Stimulated activated naive CD8-positive, alpha-beta T cell treated with anti-CD3 and anti-CD28 coated beads, Interleukin-15, Interleukin-2, amounts not matched to agents 100 ng/mL and 50 ng/mL, for 24 hours (primary cell): Measurements from ENCODE around the gene ZFYVE27.

ENCODE experiments used
- H3K27ac Mint-ChIP-seq: one replicate; pipeline ENCODE4 v1.8.0; 2021; ENCODE audit warnings: mild to moderate bottlenecking, mixed read lengths
- H3K27me3 Mint-ChIP-seq: one replicate; pipeline ENCODE4 v1.8.0; 2021; ENCODE audit warnings: mixed read lengths
- H3K36me3 Mint-ChIP-seq: one replicate; pipeline ENCODE4 v1.8.0; 2021; ENCODE audit warnings: low read depth, mixed read lengths
- H3K4me1 Mint-ChIP-seq: one replicate; pipeline ENCODE4 v1.8.0; 2021; ENCODE audit warnings: low read depth, mixed read lengths
- H3K4me3 Mint-ChIP-seq: one replicate; pipeline ENCODE4 v1.8.0; 2021; ENCODE audit warnings: mild to moderate bottlenecking, mixed read lengths
- H3K9me3 Mint-ChIP-seq: one replicate; pipeline ENCODE4 v1.8.0; 2021; ENCODE audit warnings: mixed read lengths

ZFYVE27 gene

DNA sequence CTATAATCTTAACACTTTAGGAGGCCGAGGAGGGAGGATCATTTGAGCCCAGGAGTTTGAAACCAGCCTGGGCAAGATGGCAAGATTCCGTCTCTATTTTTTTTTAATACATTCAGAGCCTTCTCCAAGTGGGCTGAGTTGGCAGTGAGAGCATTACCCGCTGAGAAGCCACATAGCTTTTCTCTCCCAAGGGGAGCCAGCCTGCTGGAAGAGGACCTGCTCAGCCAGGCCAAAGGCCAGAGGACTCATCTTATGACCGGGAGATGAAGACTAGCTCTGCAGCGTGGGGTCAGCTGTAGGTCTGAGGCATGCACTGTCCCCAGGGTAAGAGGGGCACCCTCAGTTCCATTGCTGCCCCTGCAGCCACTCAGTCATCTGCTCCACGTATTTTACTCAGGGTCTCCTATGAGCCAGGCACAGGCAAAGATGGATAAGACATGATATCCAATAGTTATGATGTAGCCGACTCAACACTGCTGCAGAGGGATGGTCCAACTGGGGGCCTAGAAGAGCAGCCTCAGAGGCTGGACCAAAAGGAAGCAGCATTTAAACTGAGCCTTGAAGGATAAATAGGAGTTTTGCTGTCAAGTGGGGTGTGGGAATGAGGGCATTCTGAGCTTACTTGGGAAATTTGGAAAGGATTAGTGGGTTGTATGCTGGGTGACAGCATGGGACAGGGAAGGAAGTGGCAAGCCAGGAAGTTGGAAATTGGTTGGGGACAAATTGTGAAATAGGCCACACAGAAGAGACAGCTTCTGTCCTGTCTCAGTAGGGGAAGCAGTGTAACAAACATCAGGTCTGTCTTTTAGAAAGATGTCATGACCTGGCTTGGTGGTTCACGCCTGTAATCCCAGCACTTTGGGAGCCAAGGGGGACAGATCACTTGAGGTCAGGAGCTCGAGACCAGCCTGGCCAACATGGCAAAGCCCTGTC is 25.0 kb upstream of the ZFYVE27 start:
- peaks cover 30% of the 10 kb centered on the region for H3K27me3 Mint-ChIP-seq
- H3K4me1 Mint-ChIP-seq, result peaks cover 9% of the 10 kb centered on the region
- no peaks in the 10 kb centered on the region for H3K36me3 Mint-ChIP-seq
- peak overlapping the region; percentile 1 for H3K4me3 Mint-ChIP-seq
- no peaks in the 10 kb centered on the region for H3K9me3 Mint-ChIP-seq
- H3K27ac Mint-ChIP-seq, result peak overlapping the region; percentile 1

DNA sequence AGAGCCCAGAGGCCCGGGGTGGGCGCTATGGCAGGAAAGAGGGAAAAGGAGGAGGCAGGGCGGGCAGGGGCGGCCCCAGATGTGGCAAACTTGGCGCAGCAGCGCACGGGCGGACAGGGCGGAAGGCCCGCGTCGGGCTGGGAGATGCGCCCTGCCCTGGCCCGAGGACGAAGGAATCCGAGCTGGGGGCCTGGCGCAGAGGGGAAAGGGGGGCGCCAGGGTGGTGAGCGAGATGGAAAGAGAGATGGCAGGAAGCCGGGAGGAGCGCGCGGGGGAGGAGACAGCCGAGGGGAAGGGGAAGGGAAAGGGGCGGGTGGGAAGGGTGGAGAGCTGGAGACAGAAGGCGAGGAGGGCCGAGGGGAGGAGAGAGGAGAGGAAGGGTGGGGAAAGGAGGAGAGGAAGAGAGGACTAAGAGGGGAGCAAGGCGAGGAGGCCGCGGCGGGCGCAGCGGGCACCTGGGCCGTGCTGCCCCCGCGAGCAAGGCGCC is 23.5 kb upstream of the ZFYVE27 start, which contains the start of gene MARVELD1:
MARVELD1 (plus strand) TSS at position 392 of the 487 bp plus-strand sequence. CDS start 147 bp downstream, outside the sequence.
- Mint-ChIP-seq H3K27me3 (peaks cover 30% of the 10 kb centered on the region), H3K4me1 (peaks cover 9% of the 10 kb centered on the region), H3K27ac (peak within 1 kb of the TSS; percentile 91)

GRCh38 chr10:97713826-97714400 is 23.0 kb upstream of the ZFYVE27 start:
- Mint-ChIP-seq H3K9me3 (no peaks in the 10 kb centered on the region), H3K27ac (peak overlapping the region; percentile 91), H3K4me3 (peak overlapping the region; percentile 94), H3K36me3 (no peaks in the 10 kb centered on the region), H3K27me3 (peaks cover 29% of the 10 kb centered on the region), H3K4me1 (peaks cover 9% of the 10 kb centered on the region)

More for the DNA sequence above, 23.5 kb upstream of the ZFYVE27 start, which contains the start of gene MARVELD1:
- Mint-ChIP-seq H3K4me3 (peak within 1 kb of the TSS; percentile 94), H3K36me3 (no peaks in the 10 kb centered on the region), H3K9me3 (no peaks in the 10 kb centered on the region)

DNA sequence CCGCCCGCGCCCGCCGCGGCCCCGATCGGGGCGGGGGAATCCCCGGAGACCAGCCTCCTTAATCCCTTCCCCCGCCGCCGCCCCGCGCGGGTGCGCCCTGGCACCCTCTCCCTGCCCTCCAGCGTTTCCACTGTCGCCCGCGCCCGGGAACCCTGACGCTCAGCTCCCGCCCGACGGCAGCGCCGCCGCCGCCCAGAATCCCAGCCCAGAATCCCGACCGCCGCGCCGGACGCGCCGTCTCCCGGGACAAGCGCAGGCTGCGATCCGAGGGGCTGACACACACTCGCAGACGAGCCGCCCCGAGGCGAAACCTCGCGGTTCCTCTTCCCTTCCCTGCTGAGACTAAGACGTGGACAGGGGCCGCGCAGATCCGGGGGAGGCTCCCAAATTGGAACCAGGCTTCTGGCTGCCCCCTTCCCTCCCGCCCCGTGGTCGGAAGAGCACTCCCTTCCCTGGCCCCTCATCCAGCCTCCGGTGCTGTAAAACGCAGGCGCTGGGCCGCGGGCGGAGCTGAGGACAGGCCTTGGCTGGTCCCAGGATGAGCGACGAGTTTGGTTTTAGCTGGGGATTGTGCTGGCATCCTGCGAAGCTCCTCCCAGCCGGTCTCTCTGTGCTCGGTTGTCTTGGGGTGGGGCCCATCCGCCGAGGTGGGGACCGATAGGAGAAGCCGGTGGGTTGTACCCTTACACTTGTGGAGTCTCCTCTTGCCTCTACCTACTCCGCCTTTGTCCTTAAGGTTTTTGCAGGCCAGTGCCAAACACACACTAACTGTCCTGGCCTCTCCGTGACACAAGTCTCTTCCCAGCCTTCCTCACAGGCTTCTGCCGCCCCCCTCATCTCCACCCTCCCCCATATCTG is 22.3 kb upstream of the ZFYVE27 start:
- Mint-ChIP-seq H3K27me3 (peaks cover 24% of the 10 kb centered on the region), H3K9me3 (no peaks in the 10 kb centered on the region), H3K4me1 (peaks cover 9% of the 10 kb centered on the region), H3K4me3 (peak overlapping the region; percentile 94), H3K27ac (peak overlapping the region; percentile 91), H3K36me3 (no peaks in the 10 kb centered on the region)

DNA sequence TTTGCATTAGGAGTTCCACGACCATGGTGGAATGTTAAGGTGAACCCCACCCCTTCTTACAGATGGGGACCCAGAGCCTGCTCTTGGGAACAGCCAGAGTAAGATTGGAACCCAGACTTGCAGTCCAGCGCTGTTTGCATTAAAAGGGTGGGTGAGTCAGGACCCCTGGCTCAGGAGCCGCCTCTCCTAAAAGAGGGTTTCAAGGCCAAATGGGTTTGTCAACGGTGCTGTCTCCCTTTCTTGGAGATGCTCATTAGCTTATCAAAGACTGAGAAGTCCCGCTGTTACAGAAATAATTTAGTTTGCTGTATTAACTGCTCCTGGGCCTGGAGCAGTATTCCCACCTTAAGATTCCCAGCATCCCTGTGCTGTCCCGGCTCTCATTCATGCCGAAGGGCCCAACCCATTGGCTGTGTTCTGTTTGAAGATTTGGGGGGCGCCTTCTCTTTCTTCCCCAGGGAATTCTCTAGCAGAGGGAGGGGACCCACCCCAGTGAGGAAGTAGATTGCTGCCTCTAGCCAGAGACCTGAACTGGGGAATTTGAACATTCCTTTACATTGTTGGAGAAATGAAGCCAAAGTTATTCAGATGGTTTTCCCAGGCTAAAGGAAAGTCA is 21.6 kb upstream of the ZFYVE27 start:
- H3K4me1 Mint-ChIP-seq, result peaks cover 9% of the 10 kb centered on the region
- peak overlapping the region; percentile 94 for H3K4me3 Mint-ChIP-seq
- no peaks in the 10 kb centered on the region for H3K36me3 Mint-ChIP-seq
- peak overlapping the region; percentile 49 for H3K27ac Mint-ChIP-seq
- no peaks in the 10 kb centered on the region for H3K9me3 Mint-ChIP-seq
- H3K27me3 Mint-ChIP-seq, result peaks cover 21% of the 10 kb centered on the region

DNA sequence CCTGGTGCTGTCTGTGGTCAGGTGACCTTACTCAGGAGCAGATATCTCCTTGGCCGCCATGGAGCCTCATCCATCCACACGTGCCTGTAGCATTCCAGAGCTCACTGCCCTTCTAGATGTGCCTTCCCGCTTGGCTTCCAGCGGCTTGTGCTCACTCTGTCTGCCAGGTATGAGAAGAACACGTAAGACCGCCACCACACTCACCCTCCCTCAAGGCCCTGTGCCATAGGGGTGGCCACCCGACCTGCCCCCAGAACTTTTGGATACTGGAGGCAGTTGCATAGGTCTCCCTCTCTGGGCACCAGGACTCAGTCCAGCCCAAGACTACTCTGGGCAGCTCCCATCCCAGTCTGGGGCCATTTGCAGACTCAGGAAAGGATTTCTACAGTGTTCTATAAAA is 19.3 kb upstream of the ZFYVE27 start:
- Mint-ChIP-seq H3K27me3 (peaks cover 16% of the 10 kb centered on the region), H3K9me3 (no peaks in the 10 kb centered on the region), H3K4me3 (no peak overlapping the region), H3K4me1 (peaks cover 9% of the 10 kb centered on the region), H3K36me3 (no peaks in the 10 kb centered on the region), H3K27ac (no peak overlapping the region)

DNA sequence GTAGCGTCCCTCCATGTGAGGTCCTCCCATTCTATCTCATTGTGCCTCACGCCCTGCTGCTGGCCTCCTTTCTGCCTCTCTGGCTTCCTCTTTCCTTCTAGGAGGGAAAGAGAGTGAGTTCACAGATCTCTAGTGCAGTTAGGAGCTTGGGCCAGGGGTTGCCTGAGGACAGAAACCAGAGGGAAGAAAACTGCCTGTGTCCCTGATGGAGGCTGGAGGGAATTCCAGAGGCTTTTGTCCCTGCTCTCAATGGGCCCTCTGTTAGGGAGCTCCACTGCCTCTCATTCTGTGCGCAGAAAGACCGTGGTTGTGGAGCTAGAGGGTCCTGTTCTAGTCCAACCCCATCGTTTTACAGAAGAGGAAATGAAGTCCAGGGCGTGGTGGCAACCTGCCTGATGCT is 18.8 kb upstream of the ZFYVE27 start:
- H3K4me1 Mint-ChIP-seq, result peaks cover 4% of the 10 kb centered on the region
- no peak overlapping the region for H3K27ac Mint-ChIP-seq
- no peak overlapping the region for H3K4me3 Mint-ChIP-seq
- no peaks in the 10 kb centered on the region for H3K9me3 Mint-ChIP-seq
- H3K36me3 Mint-ChIP-seq, result no peaks in the 10 kb centered on the region
- peaks cover 11% of the 10 kb centered on the region for H3K27me3 Mint-ChIP-seq

DNA sequence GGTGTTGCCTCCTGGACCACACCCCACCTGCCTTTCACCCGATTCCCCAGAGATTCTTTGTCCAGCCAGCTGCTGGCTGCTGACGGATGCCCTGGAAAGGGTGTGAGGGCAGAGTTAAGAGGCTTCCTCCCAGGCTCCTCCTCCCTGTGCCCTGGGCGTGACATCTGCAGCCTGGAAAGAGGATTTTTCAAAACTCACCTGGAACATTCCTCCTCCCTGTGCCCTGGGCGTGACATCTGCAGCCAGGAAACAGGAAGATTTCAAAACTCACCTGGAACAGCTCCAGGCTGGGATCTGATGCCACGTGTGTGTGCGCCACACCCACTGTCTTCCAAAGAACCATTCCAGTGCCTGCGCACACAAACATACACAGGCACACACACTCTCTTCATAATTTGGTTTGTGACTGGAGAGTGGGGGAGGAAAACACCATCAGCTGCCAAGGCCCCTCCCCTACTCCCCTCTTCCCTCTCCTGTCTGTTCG is 18.2 kb upstream of the ZFYVE27 start:
- H3K27me3 Mint-ChIP-seq, result peaks cover 11% of the 10 kb centered on the region
- no peak overlapping the region for H3K27ac Mint-ChIP-seq
- no peak overlapping the region for H3K4me3 Mint-ChIP-seq
- H3K9me3 Mint-ChIP-seq, result no peaks in the 10 kb centered on the region
- no peaks in the 10 kb centered on the region for H3K36me3 Mint-ChIP-seq
- H3K4me1 Mint-ChIP-seq, result peaks cover 4% of the 10 kb centered on the region

- Mint-ChIP-seq H3K9me3 (no peaks in the 10 kb centered on the region), H3K27ac (no peak overlapping the region), H3K36me3 (no peaks in the 10 kb centered on the region)
Measured at GRCh38 chr10:97719602-97720001, 17.3 kb upstream of the ZFYVE27 start.

DNA sequence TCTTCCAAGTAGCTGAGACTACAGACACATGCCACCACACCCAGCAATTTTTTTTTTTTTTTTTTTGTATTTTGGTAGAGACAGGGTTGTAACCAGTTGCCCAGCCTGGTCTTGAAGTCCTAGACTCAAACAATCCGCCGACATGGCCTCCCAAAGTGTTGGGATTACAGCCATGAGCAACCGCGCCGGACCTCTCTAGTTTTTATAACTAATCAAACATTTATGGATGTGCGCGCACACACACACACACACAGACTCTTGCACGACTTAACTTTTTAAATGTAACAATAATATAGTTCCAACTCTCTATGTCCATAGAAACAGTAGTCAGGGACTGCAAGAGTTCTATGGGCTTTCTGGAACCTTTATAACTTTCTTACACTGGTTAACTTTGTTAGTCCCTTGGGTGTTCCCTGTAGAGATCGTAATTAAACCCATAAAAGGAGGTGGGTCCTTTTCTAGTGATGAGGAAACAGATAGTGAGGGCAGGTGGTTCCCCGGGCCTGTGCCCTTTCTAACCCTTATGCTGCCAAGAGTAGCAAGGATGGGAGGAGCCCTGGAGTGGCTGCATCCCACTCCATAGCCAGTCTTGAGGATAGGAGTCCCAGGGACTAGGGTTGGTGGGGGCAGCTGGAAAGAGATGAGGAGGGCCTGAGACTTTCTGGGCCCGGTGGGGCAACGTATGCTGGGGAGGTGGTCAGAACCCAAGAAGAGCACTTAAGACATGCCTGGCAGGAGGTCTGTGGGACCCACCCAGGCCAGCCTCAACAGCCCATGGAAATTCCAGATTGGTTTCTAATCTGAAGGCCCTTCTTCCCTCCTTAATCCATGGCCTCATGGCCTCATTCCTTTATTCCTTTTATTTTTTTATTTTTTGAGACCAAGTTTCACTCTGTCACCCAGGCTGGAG is 14.8 kb upstream of the ZFYVE27 start:
- H3K36me3 Mint-ChIP-seq, result no peaks in the 10 kb centered on the region
- H3K9me3 Mint-ChIP-seq, result no peaks in the 10 kb centered on the region
- H3K27me3 Mint-ChIP-seq, result peaks cover 14% of the 10 kb centered on the region
- H3K4me3 Mint-ChIP-seq, result no peak overlapping the region
- H3K27ac Mint-ChIP-seq, result no peak overlapping the region
- no peaks in the 10 kb centered on the region for H3K4me1 Mint-ChIP-seq

More at GRCh38 chr10:97719602-97720001, 17.3 kb upstream of the ZFYVE27 start:
- H3K4me3 Mint-ChIP-seq, result no peak overlapping the region
- peaks cover 16% of the 10 kb centered on the region for H3K27me3 Mint-ChIP-seq
- no peaks in the 10 kb centered on the region for H3K4me1 Mint-ChIP-seq

DNA sequence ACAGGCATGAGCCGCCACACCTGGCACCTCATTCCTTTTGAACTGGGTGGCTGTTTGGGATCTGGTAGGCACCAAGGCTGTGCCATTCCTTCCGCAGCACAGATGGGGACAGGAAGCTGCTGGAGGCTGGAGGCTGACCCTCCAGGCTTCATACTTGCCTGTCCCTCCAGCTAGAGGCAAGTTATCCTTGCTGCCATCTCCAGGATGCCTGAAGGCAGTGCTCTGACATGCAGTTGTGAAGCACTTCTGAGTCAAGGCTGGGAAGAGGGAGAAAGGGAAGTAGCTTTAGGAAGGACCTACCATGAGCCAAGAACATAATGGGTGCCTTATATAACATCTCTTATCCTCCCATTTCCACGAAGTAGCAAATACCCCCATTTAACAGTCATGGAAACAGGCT is 13.9 kb upstream of the ZFYVE27 start:
- H3K4me1 Mint-ChIP-seq, result no peaks in the 10 kb centered on the region
- H3K27me3 Mint-ChIP-seq, result peaks cover 14% of the 10 kb centered on the region
- no peak overlapping the region for H3K4me3 Mint-ChIP-seq
- no peaks in the 10 kb centered on the region for H3K9me3 Mint-ChIP-seq
- H3K36me3 Mint-ChIP-seq, result no peaks in the 10 kb centered on the region
- no peak overlapping the region for H3K27ac Mint-ChIP-seq

DNA sequence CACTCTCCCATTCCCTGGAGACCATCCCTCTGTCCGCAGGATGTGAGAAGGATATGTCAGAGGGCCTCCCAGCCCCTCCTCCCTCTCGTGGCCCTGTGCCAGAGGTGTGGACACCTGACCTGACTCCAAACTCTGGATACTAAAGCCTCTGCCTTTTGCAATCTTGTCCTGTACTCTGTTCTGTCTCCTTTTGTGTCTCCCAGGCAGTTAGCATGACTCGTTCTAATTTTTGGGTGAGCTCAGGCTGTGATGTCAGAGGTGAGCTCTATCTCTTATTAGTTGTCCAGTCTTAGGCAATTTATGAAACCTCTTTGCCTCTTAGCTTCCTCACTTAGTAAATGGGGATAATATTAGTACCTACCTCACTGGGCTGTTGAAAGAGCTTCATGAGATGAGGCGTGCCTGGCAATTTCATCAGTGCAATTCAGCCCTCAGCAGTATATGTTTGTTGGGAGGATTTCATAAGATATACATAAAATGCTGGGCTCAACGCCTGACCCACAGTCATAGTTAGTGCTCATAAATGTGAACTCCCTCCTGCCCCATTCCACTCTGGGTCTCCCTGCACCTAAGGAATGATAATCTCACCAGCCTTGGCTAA is 12.5 kb upstream of the ZFYVE27 start:
- no peaks in the 10 kb centered on the region for H3K9me3 Mint-ChIP-seq
- H3K36me3 Mint-ChIP-seq, result no peaks in the 10 kb centered on the region
- H3K27ac Mint-ChIP-seq, result no peak overlapping the region
- H3K4me1 Mint-ChIP-seq, result no peaks in the 10 kb centered on the region
- no peak overlapping the region for H3K4me3 Mint-ChIP-seq
- peaks cover 11% of the 10 kb centered on the region for H3K27me3 Mint-ChIP-seq

DNA sequence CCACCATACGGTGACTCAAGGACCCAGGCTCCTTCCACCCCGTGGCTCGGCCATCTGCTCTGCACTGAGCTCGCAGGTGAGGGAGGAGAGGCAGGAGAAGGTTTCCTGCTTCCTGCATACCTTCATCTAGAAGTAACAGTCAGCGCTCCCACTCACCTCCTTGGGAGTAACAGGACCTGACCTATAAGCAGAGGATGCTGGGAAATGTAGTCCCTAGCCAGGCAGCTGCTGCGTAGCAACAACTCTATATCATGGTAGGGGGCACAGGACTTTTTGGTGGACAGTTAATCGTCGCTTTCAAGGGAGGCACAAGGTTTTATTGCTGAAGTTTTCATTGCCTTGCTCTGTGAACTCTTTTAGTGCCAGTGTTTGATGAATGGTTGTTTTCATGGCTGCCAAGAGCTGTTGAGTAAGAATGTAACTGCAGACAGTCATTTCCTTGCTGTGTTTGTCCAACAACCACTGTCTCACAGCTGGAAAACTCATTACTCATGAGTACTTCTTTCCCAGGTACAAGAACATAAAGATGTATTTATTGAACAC is 10.2 kb upstream of the ZFYVE27 start:
- no peaks in the 10 kb centered on the region for H3K4me1 Mint-ChIP-seq
- no peak overlapping the region for H3K27ac Mint-ChIP-seq
- H3K27me3 Mint-ChIP-seq, result peaks cover 11% of the 10 kb centered on the region
- no peaks in the 10 kb centered on the region for H3K9me3 Mint-ChIP-seq
- H3K4me3 Mint-ChIP-seq, result no peak overlapping the region
- H3K36me3 Mint-ChIP-seq, result no peaks in the 10 kb centered on the region
